NCI-H510A treated with DMSO at 0.1 percent for 48 hours (cell line): ENCODE results near the gene BBC3.

ENCODE experiments used
- DNase-seq: peaks from one replicate; lab custom pipeline; 2025; lab: John Stamatoyannopoulos, UW

Gene BBC3

DNA sequence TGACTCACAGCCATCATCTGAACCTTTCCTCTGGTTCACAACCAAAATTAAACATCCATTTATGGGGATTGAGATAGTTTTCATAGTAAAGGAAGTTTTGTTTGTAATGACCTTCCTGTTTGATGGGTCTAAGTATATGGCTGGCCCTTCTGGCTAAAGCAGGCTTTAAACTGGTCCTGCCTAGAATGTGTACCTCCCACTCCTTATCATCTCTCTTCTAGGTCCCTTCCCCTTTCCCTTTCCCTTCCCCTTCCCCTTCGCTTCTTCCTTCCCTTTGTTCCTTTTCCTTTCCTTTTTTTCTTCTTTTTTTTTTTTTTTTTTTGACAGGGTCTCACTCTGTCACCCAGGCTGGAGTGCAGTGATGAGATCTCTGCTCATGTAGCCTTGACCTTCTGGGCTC lies 35.6 kb downstream of the BBC3 start:
- no peak for DNase-seq

DNA sequence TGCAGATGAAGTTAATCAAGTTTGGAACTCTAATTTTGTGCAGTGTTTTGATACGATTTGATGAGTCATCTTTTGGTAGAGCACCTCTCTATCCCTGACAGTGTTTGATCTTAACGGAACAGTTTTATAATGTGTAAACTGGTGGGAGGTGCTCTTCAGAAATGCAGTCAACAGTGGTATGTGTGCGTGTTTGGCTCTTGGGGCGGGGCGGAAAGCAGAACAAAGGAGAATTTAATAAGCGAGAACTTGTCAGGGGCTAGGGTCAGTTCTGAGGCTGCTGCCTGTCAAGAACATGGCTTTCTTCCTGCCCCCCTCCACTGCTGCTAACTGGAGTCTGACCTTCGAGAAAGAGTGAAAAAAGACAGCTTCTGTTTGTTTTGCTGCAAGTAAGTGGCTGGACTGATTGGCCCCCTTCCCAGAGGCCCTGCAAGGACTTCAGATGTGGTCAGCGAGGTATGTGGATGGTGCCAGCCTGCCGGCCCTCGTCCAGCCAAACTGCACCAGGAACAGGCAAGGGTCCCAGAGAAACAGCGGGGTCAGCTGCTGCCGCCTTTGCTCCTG lies 40.8 kb downstream of the BBC3 start:
- peak; percentile 71 for DNase-seq

DNA sequence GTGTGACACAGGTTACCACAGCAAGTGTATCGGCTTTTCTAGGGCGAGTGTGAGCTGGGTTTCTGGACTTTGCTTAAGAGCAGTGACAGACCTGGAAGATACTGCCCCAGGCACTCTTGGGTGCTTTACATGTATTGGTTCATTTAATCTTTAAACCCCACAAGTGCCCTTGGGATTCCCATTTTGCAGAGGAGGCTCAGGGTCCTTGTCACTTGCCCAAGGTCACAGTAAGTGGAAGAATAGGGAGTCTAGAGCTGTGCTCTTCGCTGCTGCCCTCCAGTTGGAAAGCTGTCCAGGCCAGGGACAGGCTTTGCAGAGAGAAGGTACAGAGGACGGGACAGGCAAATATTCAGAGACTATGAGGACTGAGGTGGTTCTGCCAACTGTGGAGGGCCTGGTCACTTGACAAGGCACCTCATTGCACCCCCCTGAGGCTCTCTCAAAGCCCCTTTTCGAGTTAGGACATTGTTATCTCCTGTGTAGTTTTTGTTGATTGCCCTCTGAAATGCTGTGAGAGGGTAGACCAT lies 42.4 kb downstream of the BBC3 start:
- no peak for DNase-seq

DNA sequence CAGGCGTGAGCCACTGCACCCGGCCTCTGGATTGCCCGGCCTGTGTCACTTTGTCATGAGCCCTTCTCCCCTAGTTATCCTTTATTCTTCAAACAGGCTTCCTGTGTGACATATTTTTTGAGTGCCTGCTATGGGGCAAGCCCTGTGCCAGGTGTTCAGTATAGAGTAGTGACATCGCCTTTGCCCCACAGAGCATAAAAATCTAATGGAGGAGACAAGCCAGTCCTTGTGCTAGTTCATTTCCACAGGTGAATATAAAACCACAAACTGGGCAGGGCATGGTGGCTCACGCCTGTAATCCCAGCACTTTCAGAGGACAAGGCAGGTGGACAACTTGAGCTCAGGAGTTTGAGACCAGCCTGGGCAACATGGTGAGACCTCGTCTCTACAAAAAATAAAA lies 43.2 kb downstream of the BBC3 start:
- DNase-seq, result no peak

DNA sequence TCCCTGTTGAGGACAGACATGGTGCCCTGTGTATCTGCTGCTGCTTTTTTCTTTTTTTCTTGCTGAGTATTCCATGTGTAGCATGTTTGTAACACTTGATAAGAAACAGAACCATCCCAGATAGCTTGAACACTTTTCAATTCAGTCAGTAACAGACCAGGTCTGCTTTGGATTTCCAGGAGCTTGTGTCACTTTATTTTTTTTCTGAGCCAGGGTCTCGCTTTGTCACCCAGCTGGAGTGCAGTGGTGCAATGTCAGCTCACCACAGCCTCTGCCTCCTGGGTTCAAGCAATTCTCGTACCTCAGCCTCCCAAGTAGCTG lies 43.7 kb downstream of the BBC3 start:
- no peak for DNase-seq

DNA sequence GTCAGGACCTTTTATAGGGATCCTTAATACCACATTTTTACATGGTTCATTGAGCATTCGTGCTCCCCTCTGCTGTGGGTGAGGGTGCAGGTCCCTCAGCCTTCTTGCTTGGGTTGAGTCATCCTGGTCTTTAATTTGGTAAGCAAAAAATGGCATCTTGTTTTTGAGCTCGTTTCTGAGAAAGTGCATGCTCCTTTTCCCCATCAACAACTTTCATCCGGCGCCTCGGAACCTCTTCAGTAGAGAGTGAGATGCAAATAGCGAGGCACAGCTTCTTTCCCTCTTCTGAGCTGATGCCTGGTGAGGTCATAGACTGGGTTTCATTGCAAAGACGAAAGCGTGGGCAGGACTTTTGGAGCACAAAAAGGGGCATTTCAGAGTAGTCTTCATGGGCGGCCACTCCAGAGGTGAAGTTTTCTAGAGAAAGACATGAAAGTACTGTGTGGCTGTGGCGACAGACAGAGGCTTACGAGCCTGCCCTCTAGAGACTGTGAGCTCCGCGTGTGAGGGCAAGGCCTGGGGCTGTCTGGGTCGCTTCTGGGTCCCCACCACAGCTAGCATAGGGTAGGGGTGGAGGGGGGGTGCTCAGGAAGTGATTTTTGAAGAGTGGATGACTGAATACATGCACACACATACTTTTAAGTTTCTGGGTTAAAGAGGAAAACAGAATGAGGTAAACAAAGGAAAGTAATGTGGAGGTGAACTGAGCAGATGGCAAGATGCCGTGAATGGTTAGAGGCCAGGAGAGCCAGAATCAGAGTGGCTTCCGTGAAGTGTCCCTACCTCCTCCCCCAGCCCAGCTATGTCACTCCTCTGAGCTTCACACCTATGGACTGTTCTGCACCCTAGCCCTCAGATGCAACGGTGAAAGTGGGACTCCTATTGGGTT lies 44.3 kb downstream of the BBC3 start:
- no peak for DNase-seq

DNA sequence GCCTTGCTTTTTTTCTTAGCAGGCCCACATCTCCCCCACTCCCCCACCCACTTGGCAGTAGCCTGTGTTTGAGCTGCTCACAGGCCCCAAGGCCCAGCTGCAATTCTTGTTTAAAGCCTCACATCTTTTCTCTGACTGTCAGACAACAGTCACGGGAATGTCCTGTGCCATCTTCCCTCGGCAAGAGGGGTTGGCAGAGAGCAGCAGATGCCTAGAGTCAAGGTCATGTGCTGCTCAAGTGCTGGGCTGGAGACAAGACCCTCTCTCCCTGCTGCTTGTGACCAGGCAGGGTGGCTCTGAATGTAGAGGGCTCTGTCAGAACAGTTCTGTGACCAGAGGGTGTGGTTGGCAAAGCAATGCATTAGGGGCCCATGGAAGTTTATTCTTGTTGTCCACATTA lies 47.4 kb downstream of the BBC3 start:
- DNase-seq, result no peak

DNA sequence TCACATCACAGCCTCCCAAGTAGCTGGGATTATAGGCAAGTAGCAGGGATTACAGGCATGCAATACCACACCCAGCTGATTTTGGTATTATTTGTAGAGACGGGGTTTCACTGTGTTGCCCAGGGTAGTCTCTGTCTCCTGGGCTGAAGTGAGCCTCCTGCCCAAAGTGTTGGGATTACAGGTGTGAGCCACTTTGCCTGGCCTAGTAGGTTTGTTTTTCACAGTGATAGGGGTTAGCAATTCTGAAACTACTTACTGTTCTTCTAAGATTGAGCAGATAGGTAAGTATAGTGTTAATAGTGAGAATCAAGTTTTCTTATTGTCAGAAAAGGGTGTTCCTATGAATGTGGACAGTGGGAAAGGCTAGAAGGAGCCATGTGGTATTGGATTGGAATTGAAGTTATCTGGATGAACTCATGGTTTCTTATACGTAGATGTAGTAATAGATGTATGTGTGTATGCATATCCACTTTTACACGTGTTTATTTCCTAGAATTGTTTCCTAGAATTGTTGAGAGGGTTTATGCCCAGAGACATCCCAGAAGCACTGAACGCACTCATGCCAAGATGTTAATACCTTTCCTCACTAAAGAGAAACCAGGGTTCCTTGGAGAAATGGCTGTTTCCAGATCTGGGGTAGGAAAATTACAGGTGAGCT lies 51.2 kb downstream of the BBC3 start:
- no peak for DNase-seq

DNA sequence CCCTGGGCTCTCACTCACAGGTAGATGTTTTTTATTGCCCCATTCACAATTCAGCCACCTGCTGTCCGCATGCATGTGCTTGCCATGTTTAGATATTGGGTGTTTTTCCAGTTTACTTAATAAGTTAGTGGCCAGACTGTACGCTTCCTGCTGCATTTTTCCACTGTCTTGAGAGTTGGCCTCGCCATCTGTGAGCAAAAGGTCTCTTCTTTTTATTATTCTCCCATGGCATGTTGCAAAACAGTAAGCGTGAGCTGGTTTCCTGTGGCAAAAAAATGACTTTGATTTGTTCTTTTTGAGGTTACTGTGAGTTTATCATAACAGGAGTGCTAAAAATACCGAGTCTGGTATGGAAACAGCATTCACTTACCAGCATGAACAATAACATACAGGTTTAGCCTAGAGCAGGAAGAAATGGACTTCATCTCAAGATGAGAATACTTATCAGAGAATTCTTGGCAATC lies 54.3 kb downstream of the BBC3 start:
- no peak for DNase-seq

DNA sequence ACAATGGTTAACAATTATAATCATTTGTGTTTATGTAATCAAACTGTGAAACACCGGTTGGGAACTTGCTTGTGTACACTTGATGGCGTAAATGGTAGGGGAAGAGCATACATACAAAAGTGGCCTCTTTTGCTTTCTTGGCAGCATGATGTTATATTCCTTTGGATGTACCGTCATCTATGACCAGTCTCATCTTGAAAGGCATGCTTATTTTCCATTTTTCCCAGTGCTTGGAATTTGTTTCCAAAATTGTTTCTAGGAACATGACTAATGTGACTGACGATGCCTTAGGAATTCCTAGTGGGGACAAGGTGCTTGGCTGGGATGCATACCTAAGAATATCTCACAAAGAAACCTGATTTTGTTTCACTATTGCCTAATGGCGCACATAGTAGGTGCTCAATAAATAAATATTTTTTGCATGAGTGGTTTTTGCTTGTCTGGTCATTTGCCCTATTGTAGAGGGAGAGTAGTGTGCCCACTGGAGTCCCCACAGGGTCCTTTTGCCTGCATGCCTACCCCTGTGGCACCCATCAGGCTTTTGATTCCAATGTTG lies 54.9 kb downstream of the BBC3 start:
- no peak for DNase-seq

DNA sequence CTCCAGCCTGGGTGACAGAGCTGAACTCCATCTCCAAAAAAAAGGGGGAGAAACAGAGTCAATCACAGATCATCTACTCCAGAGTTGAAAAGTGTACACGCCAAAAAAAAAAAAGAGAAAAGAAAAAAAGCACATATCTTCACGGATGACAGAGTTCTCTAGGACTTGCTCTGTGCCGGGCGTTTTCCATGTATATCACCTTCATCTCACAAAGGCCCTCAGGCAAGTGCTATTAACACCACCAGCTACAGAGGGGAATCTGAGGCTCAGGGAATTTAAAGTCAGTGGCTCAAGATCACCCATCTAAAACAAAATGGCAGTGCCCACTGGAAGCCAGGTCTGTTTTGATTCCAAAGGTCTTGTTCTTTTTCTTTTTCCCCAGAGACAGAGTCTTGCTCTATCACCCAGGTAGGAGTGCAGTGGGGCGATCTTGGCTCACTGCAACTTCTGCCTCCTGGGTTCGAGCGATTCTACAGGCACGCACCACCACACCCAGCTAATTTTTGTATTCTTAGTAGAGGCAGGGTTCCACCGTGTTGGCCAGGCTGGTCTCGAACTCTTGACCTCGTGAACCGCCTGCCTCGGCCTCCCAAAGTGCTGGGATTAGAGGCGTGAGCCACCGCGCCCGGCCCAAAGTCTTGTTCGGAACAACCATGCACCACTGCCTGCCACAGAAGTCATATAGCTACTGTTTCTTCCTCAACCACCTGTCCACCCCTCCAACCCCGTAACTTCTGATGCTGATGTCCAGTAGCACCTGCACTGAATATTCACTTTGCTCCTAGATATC lies 58.1 kb downstream of the BBC3 start:
- no peak for DNase-seq
